ENCODE results near the gene ADAM22.
A peak's percentile ranks its signal among the peaks of the same experiment; 100 is the strongest.

Gene ADAM22

DNA sequence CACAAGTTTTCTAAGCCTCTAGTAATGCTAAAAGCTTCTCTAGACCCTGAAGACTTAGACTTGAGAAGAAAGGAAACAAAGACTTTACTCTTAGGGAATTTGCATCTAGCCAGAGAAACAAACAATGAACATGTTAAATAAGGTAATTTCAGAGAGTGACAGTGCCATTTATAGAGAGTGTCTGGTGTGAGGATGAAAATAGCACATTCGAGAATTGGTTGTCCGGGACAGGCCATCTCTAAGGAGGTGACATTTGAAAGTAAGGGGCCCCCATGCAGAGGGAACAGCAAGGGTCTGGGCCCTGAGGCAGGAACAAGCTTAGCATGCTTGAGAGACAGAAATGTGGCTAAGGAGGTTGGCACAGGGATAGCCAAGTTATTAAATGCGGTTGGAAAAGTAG, 48.1 kb downstream of the ADAM22 start:
- Histone ChIP-seq H3K36me3 (ENCODE audit: low read depth) (no peaks in the 10 kb centered on the region), H3K4me1 (ENCODE audit: insufficient read depth, poor library complexity, severe bottlenecking) (no peaks in the 10 kb centered on the region), H3K27ac (ENCODE audit: poor library complexity, severe bottlenecking) (no peak overlapping the region), H3K4me3 (ENCODE audit: severe bottlenecking) (no peak overlapping the region), H3K9me3 (ENCODE audit: severe bottlenecking) (no peaks in the 10 kb centered on the region), H3K27me3 (ENCODE audit: insufficient read depth, poor library complexity, severe bottlenecking) (no peaks in the 10 kb centered on the region)
- DNase-seq (ENCODE audit: low spot score), result no peak
- no peak for TF ChIP-seq CTCF (IDR thresholded peaks at IDR 0.05; ENCODE audit: poor library complexity, severe bottlenecking)
- no peak for ATAC-seq (ENCODE audit: low read depth)

- DNase-seq (ENCODE audit: low spot score), result no peak
- ATAC-seq (ENCODE audit: low read depth), result no peak
- no peaks in the 10 kb centered on the region for H3K9me3 ChIP-seq (ENCODE audit: severe bottlenecking)
These were observed 50.0 kb downstream of the ADAM22 start for GRCh38 chr7:87984088-87984487.

GRCh38 chr7:87993269-87993668, 59.2 kb downstream of the ADAM22 start:
- H3K9me3 ChIP-seq (ENCODE audit: severe bottlenecking), result no peaks in the 10 kb centered on the region
- no peak overlapping the region for H3K4me3 ChIP-seq (ENCODE audit: severe bottlenecking)
- no peaks in the 10 kb centered on the region for H3K36me3 ChIP-seq (ENCODE audit: low read depth)
- DNase-seq (ENCODE audit: low spot score) (no peak), ATAC-seq (ENCODE audit: low read depth) (no peak)
- no peak for TF ChIP-seq CTCF (IDR thresholded peaks at IDR 0.05; ENCODE audit: poor library complexity, severe bottlenecking)
- no peaks in the 10 kb centered on the region for H3K27me3 ChIP-seq (ENCODE audit: insufficient read depth, poor library complexity, severe bottlenecking)
- no peak overlapping the region for H3K27ac ChIP-seq (ENCODE audit: poor library complexity, severe bottlenecking)
- no peaks in the 10 kb centered on the region for H3K4me1 ChIP-seq (ENCODE audit: insufficient read depth, poor library complexity, severe bottlenecking)

More at GRCh38 chr7:87984088-87984487, 50.0 kb downstream of the ADAM22 start:
- Histone ChIP-seq H3K27ac (ENCODE audit: poor library complexity, severe bottlenecking) (no peak overlapping the region), H3K27me3 (ENCODE audit: insufficient read depth, poor library complexity, severe bottlenecking) (no peaks in the 10 kb centered on the region), H3K4me3 (ENCODE audit: severe bottlenecking) (no peak overlapping the region), H3K4me1 (ENCODE audit: insufficient read depth, poor library complexity, severe bottlenecking) (no peaks in the 10 kb centered on the region), H3K36me3 (ENCODE audit: low read depth) (no peaks in the 10 kb centered on the region)
- no peak for TF ChIP-seq CTCF (IDR thresholded peaks at IDR 0.05; ENCODE audit: poor library complexity, severe bottlenecking)

DNA sequence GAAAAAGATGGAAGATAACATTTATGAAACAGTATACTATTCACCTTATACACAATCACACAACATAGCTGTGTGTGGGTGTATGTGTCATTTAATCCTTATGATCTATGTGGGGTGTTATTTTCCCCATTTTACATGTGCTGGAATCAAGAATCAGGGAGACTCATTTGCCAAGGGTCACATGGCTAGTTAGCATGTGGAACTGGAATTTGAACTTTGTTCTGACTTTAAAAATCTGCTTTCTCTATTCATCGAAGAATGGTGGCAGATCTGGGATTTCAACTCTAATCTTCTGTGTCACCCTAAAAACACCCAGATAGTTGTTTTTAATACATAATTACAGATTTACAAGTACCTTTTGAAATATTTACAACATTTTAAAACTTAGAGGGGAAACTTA, 65.2 kb downstream of the ADAM22 start:
- TF ChIP-seq CTCF (IDR thresholded peaks at IDR 0.05; ENCODE audit: poor library complexity, severe bottlenecking), result no peak
- H3K9me3 ChIP-seq (ENCODE audit: severe bottlenecking), result no peaks in the 10 kb centered on the region
- H3K27me3 ChIP-seq (ENCODE audit: insufficient read depth, poor library complexity, severe bottlenecking), result no peaks in the 10 kb centered on the region
- H3K4me1 ChIP-seq (ENCODE audit: insufficient read depth, poor library complexity, severe bottlenecking), result no peaks in the 10 kb centered on the region
- DNase-seq (ENCODE audit: low spot score) (no peak), ATAC-seq (ENCODE audit: low read depth) (no peak)
- no peaks in the 10 kb centered on the region for H3K36me3 ChIP-seq (ENCODE audit: low read depth)
- no peak overlapping the region for H3K27ac ChIP-seq (ENCODE audit: poor library complexity, severe bottlenecking)
- no peak overlapping the region for H3K4me3 ChIP-seq (ENCODE audit: severe bottlenecking)

GRCh38 chr7:88001744-88002530, 67.9 kb downstream of the ADAM22 start:
- H3K36me3 ChIP-seq (ENCODE audit: low read depth), result no peaks in the 10 kb centered on the region
- TF ChIP-seq CTCF (IDR thresholded peaks at IDR 0.05; ENCODE audit: poor library complexity, severe bottlenecking), result no peak
- ATAC-seq (ENCODE audit: low read depth), result peak; percentile 27; the same call in 1 of the 3 replicates
- H3K4me3 ChIP-seq (ENCODE audit: severe bottlenecking), result no peak overlapping the region
- no peaks in the 10 kb centered on the region for H3K27me3 ChIP-seq (ENCODE audit: insufficient read depth, poor library complexity, severe bottlenecking)
- H3K9me3 ChIP-seq (ENCODE audit: severe bottlenecking), result no peaks in the 10 kb centered on the region
- no peak overlapping the region for H3K27ac ChIP-seq (ENCODE audit: poor library complexity, severe bottlenecking)
- H3K4me1 ChIP-seq (ENCODE audit: insufficient read depth, poor library complexity, severe bottlenecking), result no peaks in the 10 kb centered on the region
- DNase-seq (ENCODE audit: low spot score), result no peak
